ENCODE results near the gene ADGRL3.

DNA sequence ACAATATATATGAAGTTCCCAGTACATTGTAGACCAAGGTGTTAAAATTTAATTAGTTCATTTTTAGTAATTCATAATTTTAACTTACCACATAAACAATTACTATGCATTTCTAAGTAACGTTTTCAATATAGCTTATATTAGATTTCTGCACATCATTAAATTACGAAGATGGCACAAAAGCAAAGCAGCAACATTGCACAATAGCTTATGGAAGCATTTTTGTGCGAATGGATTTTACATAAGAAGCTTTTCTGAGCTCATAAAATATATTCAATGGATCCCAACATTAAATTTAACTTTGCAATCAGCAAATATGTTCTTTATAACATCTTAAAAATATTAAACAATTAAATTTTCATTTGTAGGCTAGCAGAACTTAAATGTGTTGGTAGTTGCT lies 875.4 kb downstream of the ADGRL3 start:
- no peak for TF ChIP-seq CTCF (IDR thresholded peaks at IDR 0.05)
- no peak for TF ChIP-seq POLR2A (IDR thresholded peaks at IDR 0.05; ENCODE audit: low read depth)
- no peak for TF ChIP-seq POLR2AphosphoS5 (IDR thresholded peaks at IDR 0.05)

Data from esophagus muscularis mucosa (tissue), 3 donors.